SK-N-SH (cell line): Measurements from ENCODE around the gene RNASET2. TPM values are rescaled to one million over a fixed set of nuclear protein-coding genes. Genes with fewer than 3 reads are reported as not detected.
A peak's percentile ranks its signal among the peaks of the same experiment; 100 is the strongest.

Experiments used
- CTCF ChIA-PET: fragments of 300-600, 350-600 bp; formaldehyde crosslinking; extraction: SDS; loops from one replicate; lab custom pipeline; 2021; lab: Yijun Ruan, JAX
- POLR2A ChIA-PET: fragments of 350-600 bp; sonication (Branson Sonifier 250); formaldehyde crosslinking; extraction: SDS; loops from one replicate; lab custom pipeline; 2020; ENCODE audit warnings: antibody characterized with exemption, inconsistent platforms; lab: Yijun Ruan, JAX
- DNase-seq: peaks from one replicate; pipeline ENCODE4 v3.0.0; 2012
- H2AFZ ChIP-seq: fragments of 200-600 bp; sonication (generic); 2 replicates; pipeline ENCODE4 v1.8.1; 2016; ENCODE audit warnings: antibody characterized with exemption, mild to moderate bottlenecking, low read depth
- H3F3A ChIP-seq: fragments of 200-600 bp; sonication (generic); replicated peaks from 2 replicates; pipeline ENCODE3; 2016; ENCODE audit warnings: antibody characterized with exemption, mild to moderate bottlenecking; ENCODE audit not compliant: insufficient read depth
- H3K27ac ChIP-seq, 2 experiments: fragments of 200-500 bp in 1 of 2; fragments of 200-600 bp in 1 of 2; sonication (Bioruptor generic) in 1 of 2; sonication (generic), shearing (Covaris generic) in 1 of 2; 2 replicates each; pipeline versions ENCODE4 v1.5.1 to v1.6.1; 2014 to 2016; ENCODE audit warnings: low read depth in 2 of 2, inconsistent platforms in 1 of 2, low read length in 1 of 2, mild to moderate bottlenecking in 1 of 2, mixed read lengths in 1 of 2
- H3K27me3 ChIP-seq: fragments of 200-600 bp; sonication (generic), shearing (Covaris generic); 2 replicates; pipeline ENCODE4 v1.6.1; 2016; ENCODE audit warnings: mixed run types; ENCODE audit not compliant: insufficient read depth
- H3K36me3 ChIP-seq, 2 experiments: fragments of 200-500 bp in 1 of 2; fragments of 200-600 bp in 1 of 2; sonication (Bioruptor generic) in 1 of 2; sonication (generic) in 1 of 2; replicated peaks in 1 of 2; 2 replicates each; pipeline versions ENCODE3 to v1.5.1; 2014 to 2016; ENCODE audit warnings: low read length in 1 of 2, mild to moderate bottlenecking in 1 of 2; ENCODE audit not compliant: insufficient read depth in 2 of 2, control insufficient read depth in 1 of 2
- H3K4me1 ChIP-seq, 2 experiments: fragments of 200-500 bp in 1 of 2; fragments of 200-600 bp in 1 of 2; sonication (Bioruptor generic) in 1 of 2; sonication (generic), shearing (Covaris generic) in 1 of 2; 2 replicates each; pipeline versions ENCODE4 v1.5.1 to v1.6.1; 2014 to 2016; ENCODE audit warnings: low read depth in 1 of 2, low read length in 1 of 2, mixed run types in 1 of 2; ENCODE audit not compliant: insufficient read depth in 2 of 2, control insufficient read depth in 1 of 2
- H3K4me2 ChIP-seq: fragments of 200-600 bp; sonication (generic), shearing (Covaris generic); 2 replicates; pipeline ENCODE4 v1.6.1; 2017; ENCODE audit warnings: mixed run types
- H3K4me3 ChIP-seq, 2 experiments: fragments of 200-500 bp in 1 of 2; fragments of 200-600 bp in 1 of 2; sonication (Bioruptor generic) in 1 of 2; sonication (generic), shearing (Covaris generic) in 1 of 2; 2 replicates each; pipeline versions ENCODE4 v1.5.1 to v1.8.1; 2014 to 2016; ENCODE audit warnings: low read depth in 2 of 2, inconsistent platforms in 1 of 2, low read length in 1 of 2, mild to moderate bottlenecking in 1 of 2, mixed read lengths in 1 of 2, moderate library complexity in 1 of 2
- H3K79me2 ChIP-seq: fragments of 200-600 bp; sonication (generic); 2 replicates; pipeline ENCODE4 v1.8.1; 2017; ENCODE audit warnings: mild to moderate bottlenecking; ENCODE audit not compliant: insufficient read depth
- H3K9ac ChIP-seq: fragments of 200-600 bp; sonication (generic); 2 replicates; pipeline ENCODE4 v1.6.1; 2017; ENCODE audit warnings: mixed run types
- H3K9me2 ChIP-seq: fragments of 200-600 bp; sonication (generic); 2 replicates; pipeline ENCODE4 v1.6.1; 2017; ENCODE audit warnings: mixed run types
- H3K9me3 ChIP-seq: fragments of 200-600 bp; sonication (generic); 2 replicates; pipeline ENCODE4 v1.6.1; 2017; ENCODE audit warnings: mixed run types, mild to moderate bottlenecking, moderate library complexity
- H4K20me1 ChIP-seq: fragments of 200-600 bp; sonication (generic); 2 replicates; pipeline ENCODE4 v1.6.1; 2017; ENCODE audit warnings: mild to moderate bottlenecking, mixed run types; ENCODE audit not compliant: insufficient read depth
- CHD2 ChIP-seq: fragments of 150-350 bp; IDR thresholded peaks from 2 replicates; pipeline ENCODE4 v1.6.1; 2018; ENCODE audit warnings: low read length; ENCODE audit not compliant: partially characterized antibody
- ELF1 ChIP-seq: IDR thresholded peaks from 2 replicates; pipeline ENCODE4 v1.4.0; 2012
- FOXJ3 ChIP-seq: sonication (generic); formaldehyde crosslinking; IDR thresholded peaks from 2 replicates; pipeline ENCODE4 v1.5.1; 2020; ENCODE audit warnings: mild to moderate bottlenecking, missing genetic modification reagents
- GABPA ChIP-seq: IDR thresholded peaks from 2 replicates; pipeline ENCODE4 v1.4.0; 2012; ENCODE audit warnings: low read depth, mild to moderate bottlenecking
- JUND ChIP-seq: IDR thresholded peaks from 2 replicates; pipeline ENCODE4 v1.4.0; 2012
- MAX ChIP-seq: IDR thresholded peaks from 2 replicates; pipeline ENCODE4 v1.4.0; 2012; ENCODE audit warnings: low read depth
- MXI1 ChIP-seq: IDR thresholded peaks from 2 replicates; pipeline ENCODE4 v1.6.1; 2012; ENCODE audit warnings: mild to moderate bottlenecking, low read depth, low read length, improper control_type of control experiment
- NFIC ChIP-seq: IDR thresholded peaks from 2 replicates; pipeline ENCODE4 v1.4.0; 2012; ENCODE audit warnings: borderline replicate concordance
- POLR2AphosphoS5 ChIP-seq: IDR thresholded peaks from 2 replicates; pipeline ENCODE4 v1.6.1; 2012; ENCODE audit warnings: low read depth, low read length
- RCOR1 ChIP-seq: fragments of 150-350 bp; IDR thresholded peaks from 2 replicates; pipeline ENCODE4 v1.6.1; 2017; ENCODE audit warnings: antibody characterized with exemption, low read length
- RFX5 ChIP-seq: IDR thresholded peaks from 2 replicates; pipeline ENCODE4 v1.6.1; 2012; ENCODE audit warnings: mild to moderate bottlenecking, improper control_type of control experiment, low read length
- SMC3 ChIP-seq: IDR thresholded peaks from 2 replicates; pipeline ENCODE4 v1.6.1; 2012; ENCODE audit warnings: low read depth, low read length, improper control_type of control experiment
- TAF1 ChIP-seq: IDR thresholded peaks from 2 replicates; pipeline ENCODE4 v1.6.1; 2012; ENCODE audit warnings: low read depth, mild to moderate bottlenecking, low read length, moderate library complexity, borderline replicate concordance
- TCF12 ChIP-seq: IDR thresholded peaks from 2 replicates; pipeline ENCODE4 v1.4.0; 2012
- YY1 ChIP-seq: IDR thresholded peaks from 2 replicates; pipeline ENCODE4 v1.4.0; 2012; ENCODE audit warnings: low read depth, mild to moderate bottlenecking
- ZBTB33 ChIP-seq: IDR thresholded peaks from 2 replicates; pipeline ENCODE4 v1.4.0; 2012; ENCODE audit warnings: low read depth, borderline replicate concordance
- WGBS: methylation state at CpG from one replicate; pipeline ENCODE4 v1.1.6; 2017; ENCODE audit warnings: low lambda C conversion rate; 5-methylcytosine and 5-hydroxymethylcytosine counted together
- polyA plus RNA-seq, 3 experiments: library from polyadenylated mRNA; depleted of rRNA; stranded (reverse); fragments of >200 nt; gene quantifications; 2 replicates each; pipeline ENCODE4 v1.2.3, GENCODE V29; 2012
- TF ChIP-seq, protein P1 (sequence below): IDR thresholded peaks from 2 replicates; pipeline ENCODE4 v1.4.0; 2012; ENCODE audit warnings: low read depth, borderline replicate concordance
- TF ChIP-seq, protein P2 (sequence below): fragments of 200-600 bp; sonication (generic); IDR thresholded peaks from 2 replicates; pipeline ENCODE4 v1.6.1; 2017; ENCODE audit warnings: antibody characterized with exemption, mild to moderate bottlenecking, moderate library complexity

Gene RNASET2
- polyA plus RNA-seq, 1 of the 3 experiments (the other 2 are of a cell fraction): 59.2 TPM

GRCh38 chr6:166977621-166978525 is 21.5 kb upstream of the RNASET2 start:
- Histone ChIP-seq H3K9ac (no peak overlapping the region), H3K27me3 (no peaks in the 10 kb centered on the region), H3K9me3 (no peaks in the 10 kb centered on the region), H3K79me2 (peaks cover 5% of the 10 kb centered on the region; the same call in 1 of the 2 replicates), H2AFZ (peak overlapping the region; percentile 6; the same call in 1 of the 2 replicates), H3K36me3 (peaks cover 0 to 4% of the 10 kb centered on the region in 2 experiments), H3K4me2 (no peak overlapping the region), H3F3A (peaks cover 3% of the 10 kb centered on the region), H3K9me2 (no peaks in the 10 kb centered on the region), H3K27ac (no peak overlapping the region), H3K4me3 (no peak overlapping the region), H4K20me1 (no peaks in the 10 kb centered on the region), H3K4me1 (peaks cover 0 to 9% of the 10 kb centered on the region in 2 experiments; a peak in 1 of 4 replicates)
- WGBS: 91% methylated on average over 9 of the region's 9 CpGs
- ChIA-PET CTCF (interaction anchor here (1.1 to 2.2 kb wide), 3 partner anchors 8 to 202 kb away, joined by 3 to 5 read pairs (median 4); no protein-coding TSS in a partner anchor), POLR2A (no interaction called here)
- no peak for DNase-seq
- TF ChIP-seq CHD2 (no peak), ZBTB33 (no peak), JUND (no peak), ELF1 (no peak), SMC3 (no peak), YY1 (no peak), TAF1 (no peak), RFX5 (no peak), MAX (no peak), MXI1 (no peak), GABPA (no peak), RCOR1 (no peak), FOXJ3 (CRISPR knock-in tag) (no peak), POLR2AphosphoS5 (no peak), NFIC (no peak), TCF12 (no peak)
- TF ChIP-seq, protein P1, sequence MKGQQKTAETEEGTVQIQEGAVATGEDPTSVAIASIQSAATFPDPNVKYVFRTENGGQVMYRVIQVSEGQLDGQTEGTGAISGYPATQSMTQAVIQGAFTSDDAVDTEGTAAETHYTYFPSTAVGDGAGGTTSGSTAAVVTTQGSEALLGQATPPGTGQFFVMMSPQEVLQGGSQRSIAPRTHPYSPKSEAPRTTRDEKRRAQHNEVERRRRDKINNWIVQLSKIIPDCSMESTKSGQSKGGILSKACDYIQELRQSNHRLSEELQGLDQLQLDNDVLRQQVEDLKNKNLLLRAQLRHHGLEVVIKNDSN: no peak
- TF ChIP-seq, protein P2, sequence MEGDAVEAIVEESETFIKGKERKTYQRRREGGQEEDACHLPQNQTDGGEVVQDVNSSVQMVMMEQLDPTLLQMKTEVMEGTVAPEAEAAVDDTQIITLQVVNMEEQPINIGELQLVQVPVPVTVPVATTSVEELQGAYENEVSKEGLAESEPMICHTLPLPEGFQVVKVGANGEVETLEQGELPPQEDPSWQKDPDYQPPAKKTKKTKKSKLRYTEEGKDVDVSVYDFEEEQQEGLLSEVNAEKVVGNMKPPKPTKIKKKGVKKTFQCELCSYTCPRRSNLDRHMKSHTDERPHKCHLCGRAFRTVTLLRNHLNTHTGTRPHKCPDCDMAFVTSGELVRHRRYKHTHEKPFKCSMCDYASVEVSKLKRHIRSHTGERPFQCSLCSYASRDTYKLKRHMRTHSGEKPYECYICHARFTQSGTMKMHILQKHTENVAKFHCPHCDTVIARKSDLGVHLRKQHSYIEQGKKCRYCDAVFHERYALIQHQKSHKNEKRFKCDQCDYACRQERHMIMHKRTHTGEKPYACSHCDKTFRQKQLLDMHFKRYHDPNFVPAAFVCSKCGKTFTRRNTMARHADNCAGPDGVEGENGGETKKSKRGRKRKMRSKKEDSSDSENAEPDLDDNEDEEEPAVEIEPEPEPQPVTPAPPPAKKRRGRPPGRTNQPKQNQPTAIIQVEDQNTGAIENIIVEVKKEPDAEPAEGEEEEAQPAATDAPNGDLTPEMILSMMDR: no peak
